Astrocyte (in vitro differentiated cells and primary cell): ENCODE measurements around the gene FABP7.

Experiments used
- EZH2 ChIP-seq: IDR thresholded peaks from 2 replicates; pipeline ENCODE4 v1.6.1; 2012; ENCODE audit warnings: mild to moderate bottlenecking, low read length, inconsistent platforms; ENCODE audit not compliant: insufficient read depth
- TF ChIP-seq, protein P1 (sequence below): IDR thresholded peaks from 2 replicates; pipeline ENCODE4 v1.5.1; 2011; ENCODE audit warnings: low read depth, mild to moderate bottlenecking, inconsistent platforms, low read length, moderate library complexity; ENCODE audit not compliant: insufficient read depth

DNA sequence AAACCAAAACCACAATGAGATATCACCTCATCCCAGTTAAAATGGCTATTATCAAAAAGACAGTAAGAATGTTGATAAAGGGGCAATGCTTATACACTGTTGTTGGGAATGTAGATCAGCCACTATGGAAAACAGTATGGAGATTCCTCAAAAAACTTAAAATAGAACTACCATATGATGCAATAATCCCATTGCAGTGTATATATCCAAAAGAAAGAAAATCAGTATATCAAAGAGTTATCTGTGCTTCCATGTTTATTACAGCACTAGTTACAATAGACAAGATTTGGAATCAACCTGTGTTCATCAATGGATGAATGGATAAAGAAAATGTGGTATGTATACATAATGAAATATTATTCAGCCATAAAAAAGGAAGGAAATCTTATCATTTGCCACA is 3.5 kb upstream of the FABP7 start:
- TF ChIP-seq, protein P1, sequence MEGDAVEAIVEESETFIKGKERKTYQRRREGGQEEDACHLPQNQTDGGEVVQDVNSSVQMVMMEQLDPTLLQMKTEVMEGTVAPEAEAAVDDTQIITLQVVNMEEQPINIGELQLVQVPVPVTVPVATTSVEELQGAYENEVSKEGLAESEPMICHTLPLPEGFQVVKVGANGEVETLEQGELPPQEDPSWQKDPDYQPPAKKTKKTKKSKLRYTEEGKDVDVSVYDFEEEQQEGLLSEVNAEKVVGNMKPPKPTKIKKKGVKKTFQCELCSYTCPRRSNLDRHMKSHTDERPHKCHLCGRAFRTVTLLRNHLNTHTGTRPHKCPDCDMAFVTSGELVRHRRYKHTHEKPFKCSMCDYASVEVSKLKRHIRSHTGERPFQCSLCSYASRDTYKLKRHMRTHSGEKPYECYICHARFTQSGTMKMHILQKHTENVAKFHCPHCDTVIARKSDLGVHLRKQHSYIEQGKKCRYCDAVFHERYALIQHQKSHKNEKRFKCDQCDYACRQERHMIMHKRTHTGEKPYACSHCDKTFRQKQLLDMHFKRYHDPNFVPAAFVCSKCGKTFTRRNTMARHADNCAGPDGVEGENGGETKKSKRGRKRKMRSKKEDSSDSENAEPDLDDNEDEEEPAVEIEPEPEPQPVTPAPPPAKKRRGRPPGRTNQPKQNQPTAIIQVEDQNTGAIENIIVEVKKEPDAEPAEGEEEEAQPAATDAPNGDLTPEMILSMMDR: no peak
- no peak for TF ChIP-seq EZH2
